GDM1 (cell line): ENCODE data around the gene PTRH2.
A peak's percentile ranks its signal among the peaks of the same experiment; 100 is the strongest.

Experiments
- DNase-seq: peaks from one replicate; lab custom pipeline; 2025; lab: John Stamatoyannopoulos, UW

Gene PTRH2

DNA sequence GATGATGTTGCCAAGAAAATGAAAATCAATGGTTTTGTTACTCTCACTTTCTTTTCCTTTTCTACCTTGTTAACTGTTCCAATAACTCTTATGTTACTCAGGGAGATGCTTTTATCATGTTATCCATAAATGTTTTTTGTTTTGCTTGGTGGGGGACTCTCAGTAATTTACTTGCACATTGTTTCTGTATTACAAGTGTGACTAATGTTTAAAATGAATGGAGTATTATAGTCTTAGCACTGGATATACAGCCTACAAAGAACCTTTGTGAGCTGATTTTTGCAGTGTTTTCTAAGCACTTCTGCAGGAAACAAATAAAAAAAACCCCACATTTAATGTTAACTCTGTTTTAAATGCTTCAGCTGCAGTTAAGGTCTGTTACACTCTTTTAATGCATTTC lies 12.3 kb upstream of the PTRH2 start:
- DNase-seq: no peak

DNA sequence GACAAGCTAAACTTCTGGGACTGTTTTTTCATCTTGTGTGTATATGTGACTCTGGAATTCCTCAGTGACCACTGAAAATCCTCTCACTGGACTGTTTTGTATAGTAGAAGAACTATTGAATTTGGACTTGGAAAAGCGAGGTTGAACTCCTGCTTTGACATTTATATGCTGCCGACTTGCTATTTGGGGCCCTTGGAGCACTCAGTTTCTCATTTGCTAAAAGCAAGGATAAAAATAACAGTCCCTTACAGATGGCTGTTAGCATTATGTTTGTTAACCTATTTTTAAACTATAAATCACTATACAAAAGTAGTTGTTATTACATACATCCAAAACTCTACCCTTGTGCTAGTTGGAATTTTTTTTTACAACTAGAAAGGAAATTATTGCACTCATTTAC lies 9.2 kb upstream of the PTRH2 start:
- no peak for DNase-seq

DNA sequence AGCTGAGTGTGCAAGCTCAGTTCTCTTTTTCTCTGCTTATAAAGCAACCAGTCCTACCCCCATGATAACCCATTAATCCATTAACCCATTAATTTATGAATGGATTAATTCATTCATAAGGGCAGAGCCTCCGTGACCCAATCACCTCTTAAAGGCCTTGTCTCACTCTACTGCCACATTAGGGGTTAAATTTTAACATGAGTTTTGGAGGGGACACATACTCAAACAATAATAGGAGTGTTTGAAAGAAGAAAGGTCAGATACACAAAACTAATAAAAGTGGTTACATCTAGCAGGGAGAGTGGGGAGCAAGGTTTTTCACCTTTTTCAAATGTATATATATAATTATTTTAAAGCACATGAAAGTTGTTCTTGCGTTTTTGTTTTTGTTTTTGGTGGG lies 7.0 kb upstream of the PTRH2 start:
- no peak for DNase-seq

DNA sequence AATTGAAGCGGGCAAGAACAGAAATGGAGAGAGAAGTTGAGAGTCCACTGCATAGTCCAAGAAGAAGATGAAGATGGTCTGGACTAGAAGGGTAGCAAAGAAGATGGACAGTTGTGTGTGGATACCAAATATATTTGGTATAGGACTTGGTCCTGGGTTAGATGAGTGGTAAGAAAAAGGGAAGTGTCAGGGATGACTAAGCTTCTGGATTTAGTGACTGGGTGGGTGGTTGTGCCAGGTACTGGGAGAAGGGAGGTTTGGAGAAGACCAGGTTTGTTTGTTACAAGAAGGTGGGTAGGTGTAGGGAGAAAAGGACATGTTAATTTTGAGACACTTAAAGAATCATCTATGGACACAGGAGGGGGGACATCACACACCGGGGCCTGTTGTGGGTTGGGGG lies 5.6 kb upstream of the PTRH2 start:
- DNase-seq: peak; percentile 8

DNA sequence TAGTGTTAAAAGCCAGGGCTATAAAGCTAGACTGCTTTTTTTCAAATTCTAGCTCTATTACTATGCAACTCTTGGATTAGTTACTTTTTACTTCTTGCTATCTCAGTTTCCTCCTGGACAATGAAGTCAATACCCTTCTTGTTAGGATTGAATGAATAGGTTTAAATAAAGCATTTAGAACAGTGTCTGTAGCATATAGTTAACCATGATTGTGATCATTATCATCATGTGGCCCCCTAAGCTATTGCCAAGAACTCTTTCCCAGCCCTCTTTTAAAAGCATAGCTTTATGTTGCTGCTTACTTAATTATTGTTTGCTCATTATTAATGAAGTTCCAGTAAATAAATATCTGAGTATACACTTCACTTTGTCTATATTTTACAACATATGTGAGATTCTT lies 4.7 kb upstream of the PTRH2 start:
- DNase-seq: no peak

DNA sequence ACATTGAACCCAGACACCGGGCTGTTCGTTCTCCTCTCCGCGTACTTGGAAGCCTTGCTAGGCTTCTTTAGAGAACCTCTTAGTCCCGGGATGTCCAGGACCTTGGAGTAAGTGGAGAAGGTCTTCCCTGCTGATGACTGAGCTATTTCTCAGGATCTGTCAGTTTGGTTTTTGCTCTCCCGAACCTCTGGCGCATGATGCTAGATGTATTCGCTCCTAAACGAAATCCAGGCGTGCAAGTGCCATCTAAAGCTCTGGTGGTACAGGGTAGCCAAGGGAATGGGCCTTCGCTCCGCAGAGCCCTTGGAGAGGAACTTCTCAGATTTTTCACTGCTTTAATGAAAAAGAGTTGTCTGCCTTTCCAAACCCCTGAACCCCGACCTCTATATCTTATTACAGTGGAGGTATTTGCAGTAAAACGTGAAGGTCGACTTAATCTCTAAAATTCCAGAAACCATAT lies 771 bp upstream of the PTRH2 start:
- DNase-seq: no peak

DNA sequence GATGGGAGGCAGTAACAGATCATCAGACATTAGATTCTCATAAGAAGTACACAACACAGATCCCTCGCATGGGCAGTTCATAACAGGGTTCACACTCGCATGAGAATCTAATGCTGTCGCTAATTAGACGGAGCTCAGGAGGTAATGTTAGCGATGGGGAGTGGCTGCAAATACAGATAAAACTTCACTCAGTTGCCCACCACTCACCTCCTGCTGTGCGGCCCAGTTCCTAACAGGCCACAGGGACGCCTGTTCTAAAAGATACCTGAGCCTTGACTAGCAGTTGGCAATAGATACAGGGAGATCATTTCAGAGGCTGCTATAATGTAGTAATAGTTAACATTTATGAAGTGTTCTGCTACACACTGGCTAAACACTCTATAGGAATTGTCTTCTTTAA lies 4.9 kb downstream of the PTRH2 start:
- no peak for DNase-seq

DNA sequence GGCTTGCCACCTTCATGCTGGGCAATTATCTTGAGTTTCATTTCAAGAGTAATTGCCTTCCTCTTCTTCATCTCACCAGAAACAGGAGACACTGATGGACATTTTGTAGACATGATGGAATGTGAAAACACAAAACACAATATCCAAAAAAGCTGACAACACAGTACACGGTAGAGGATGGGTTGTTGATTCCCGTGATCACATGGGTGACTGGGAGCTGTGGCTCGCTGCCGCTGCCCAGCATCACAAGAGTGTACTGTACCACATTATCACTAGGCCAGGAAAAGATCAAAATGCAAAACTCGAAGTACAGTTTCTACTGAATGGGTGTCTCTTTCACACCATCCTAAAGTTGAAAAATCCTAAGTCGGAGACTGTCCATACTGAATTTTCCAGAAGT lies 7.4 kb downstream of the PTRH2 start:
- DNase-seq: no peak

DNA sequence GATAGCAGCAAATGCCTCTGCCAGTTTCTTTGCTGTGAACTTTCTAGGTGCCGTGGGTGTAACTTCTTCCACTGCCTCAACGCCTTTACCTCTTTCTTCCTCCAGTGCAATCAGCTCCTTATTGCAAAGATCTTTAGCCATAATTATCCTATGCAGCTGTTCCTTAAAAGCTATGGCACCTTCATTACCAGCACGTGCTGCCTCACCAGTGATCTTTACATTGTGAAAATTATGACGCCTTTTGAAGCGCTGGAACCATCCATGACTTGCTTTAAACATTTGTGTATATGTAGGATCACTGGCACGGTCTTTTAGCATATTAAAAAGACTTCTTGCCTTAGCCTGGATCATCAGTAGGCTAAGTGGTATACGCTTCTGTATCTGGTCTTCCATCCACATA lies 8.0 kb downstream of the PTRH2 start:
- DNase-seq: no peak

DNA sequence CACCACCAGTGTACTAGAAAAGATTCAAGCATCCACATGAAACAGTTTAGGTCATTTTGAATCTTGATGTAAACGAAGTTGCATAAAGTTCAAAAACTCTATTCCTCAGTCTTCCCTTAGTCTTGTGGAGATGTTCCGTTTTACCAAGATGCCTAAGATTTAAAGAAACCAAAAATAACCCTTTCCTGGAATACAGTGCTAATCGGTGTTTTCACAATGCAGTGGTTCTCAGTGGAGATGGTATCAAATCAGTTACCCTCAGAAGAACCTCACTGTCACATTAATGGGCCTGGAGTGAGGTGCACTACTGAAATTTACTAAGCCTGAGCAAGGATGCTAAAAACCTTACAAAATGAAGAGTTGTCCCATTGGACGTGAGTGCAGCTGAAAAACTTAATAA lies 9.1 kb downstream of the PTRH2 start:
- DNase-seq: no peak

DNA sequence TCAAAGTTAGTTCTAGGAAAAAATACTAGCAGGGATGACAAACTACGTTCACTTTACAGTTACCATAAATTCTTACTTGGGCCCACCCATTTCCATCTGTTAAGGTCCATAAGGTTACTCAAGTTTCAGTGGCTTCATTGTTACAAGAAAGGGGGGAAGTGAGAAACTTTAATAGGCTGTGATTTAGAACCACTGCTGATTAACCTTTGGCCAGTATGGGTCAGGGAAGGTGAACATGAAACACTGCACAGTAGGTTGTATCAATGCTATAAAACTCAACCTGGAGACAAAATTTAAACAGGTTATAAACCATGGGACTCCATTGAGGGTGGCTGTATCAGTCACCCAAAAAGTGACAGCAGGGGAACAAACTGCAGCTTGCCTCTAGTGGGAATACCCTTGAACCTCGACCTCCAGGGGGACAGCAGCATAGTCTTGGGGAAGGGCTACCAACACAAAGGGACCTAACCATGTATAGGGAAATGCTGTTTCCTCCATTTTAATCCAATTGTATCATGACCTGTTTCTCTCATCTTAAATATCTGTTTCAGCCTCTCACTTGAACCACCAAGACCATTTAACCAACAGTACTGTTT lies 10.4 kb downstream of the PTRH2 start:
- no peak for DNase-seq

DNA sequence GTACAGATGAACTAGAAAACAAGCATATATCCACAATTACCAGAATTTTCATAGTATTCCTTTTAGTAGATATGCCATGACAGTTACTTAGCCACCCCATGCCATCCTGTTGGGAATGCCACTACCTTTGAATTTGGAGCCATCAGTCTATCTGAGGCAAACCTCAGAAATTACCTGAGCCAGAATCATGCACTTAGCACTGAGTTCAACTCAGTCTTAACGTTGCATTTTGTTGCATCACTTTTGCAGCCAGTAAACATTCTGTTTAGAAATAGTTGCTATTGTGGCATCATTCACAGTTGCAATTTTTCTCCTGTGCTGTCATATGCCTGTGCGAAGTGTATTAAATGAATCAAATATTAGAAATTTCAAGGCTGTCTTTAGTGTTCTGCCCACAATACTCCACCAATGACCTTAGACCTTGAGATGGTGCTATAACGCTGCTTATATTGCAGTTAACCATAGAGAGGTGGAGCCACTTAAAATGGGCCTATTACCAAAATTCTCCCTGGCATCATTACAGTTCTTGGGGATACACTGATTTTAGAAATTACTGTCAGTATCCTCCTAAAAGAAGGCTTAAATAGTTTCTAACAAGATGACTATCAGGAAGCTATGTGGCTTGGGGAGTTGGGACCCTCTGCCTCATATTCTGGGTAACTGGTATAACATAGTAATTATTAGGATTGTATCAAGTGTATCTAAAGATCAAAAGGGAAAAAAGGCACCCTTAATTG lies 11.1 kb downstream of the PTRH2 start:
- DNase-seq: no peak

DNA sequence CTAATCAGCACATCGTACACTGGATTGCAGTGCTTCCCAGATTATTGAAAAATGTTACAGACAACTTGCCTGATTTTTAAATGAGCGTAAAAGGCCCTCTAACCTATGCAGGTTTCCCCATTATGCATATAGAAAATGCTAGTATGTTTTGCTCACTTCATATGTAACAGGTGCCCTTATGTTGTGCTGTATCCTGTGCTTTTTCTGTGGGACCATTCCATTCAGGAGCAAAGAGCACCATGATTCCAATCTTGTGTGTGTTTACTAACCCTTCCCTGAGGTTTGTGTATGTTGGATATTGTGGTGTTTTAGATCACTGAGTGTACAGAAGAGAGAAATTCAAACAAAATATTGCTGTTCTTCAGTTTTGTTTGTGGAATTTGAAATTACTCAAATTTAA lies 12.9 kb downstream of the PTRH2 start:
- no peak for DNase-seq

DNA sequence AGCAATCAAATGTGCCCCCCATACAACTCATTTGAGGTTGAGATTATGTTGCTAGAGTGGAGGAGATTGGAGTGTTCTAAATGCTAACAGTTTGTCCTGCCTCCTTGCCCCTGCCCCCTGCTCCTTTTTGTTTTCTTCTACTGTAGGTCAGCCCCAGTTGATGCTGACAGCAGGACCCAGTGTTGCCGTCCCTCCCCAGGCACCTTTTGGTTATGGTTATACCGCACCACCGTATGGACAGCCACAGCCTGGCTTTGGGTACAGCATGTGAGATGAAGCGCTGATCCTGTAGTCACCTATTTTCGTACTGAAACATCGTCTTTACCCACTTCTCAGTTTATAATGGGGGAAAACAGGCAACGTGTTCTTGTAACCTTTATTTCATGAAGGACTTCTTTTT lies 13.6 kb downstream of the PTRH2 start:
- no peak for DNase-seq

DNA sequence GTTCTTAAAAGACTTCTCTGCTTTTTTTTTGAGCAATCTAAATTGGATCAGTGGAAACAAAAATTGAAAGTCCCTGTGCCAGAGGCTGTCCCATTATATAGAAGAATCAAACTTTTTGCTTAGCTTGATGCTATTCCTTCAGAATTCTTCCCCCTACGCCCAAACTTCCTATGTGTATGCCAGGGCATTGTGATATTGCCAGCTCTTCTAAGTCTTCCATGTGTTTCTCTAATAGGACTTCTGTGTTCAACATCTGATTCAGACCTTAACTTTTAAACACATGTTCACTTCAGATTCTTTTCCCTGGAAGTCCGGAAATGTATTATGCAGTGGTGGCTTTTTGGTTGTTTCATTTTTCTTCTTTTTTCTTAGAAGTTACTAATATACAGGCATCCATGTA lies 18.7 kb downstream of the PTRH2 start:
- DNase-seq: no peak

DNA sequence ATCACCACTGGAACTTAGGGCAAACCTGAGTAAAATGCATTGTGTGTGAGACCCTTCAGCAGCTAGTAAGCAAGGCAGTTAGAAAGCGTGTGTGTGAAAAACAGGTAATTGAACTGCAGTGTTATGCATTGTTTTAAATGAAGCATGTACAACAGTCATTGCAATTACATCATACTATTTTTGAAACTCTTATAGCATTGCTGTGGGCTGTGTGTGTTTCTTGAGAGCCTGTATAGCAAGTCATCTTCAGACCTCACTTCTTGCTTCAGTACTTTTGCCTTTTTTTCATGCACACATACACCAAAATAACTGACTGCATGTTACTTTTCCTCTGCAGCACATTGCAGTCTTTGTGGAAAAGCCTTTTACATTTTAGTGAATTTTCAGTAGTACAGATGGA lies 19.2 kb downstream of the PTRH2 start:
- no peak for DNase-seq

DNA sequence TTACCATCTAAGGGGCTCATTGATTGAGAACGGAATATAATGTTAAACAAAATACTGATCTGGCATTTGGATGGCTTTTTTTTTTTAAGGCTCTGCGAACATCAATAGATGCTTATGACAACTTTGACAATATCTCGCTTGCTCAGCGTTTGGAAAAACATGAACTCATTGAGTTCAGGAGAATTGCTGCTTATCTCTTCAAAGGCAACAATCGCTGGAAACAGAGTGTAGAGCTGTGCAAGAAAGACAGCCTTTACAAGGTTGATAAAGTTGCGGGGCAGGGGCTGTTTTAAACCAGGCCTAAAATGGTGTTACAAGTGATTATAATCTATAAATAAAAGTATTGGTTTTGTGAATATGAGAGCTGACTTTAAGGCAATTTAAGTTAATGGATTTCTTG lies 22.3 kb downstream of the PTRH2 start:
- DNase-seq: no peak

DNA sequence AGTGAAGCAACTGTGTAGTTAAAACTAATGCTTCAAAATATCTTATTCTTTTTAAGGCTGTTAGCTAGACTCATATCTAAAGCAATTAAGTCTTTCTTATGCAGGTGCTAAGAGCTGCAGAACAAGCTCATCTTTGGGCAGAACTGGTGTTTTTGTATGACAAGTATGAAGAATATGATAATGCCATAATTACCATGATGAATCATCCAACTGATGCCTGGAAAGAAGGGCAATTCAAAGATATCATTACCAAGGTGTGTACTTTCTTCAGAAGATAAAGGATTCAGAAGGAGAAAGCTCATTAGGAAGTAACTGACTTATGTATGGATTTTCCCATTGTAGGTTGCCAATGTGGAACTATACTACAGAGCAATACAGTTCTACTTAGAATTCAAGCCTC lies 23.9 kb downstream of the PTRH2 start:
- no peak for DNase-seq

DNA sequence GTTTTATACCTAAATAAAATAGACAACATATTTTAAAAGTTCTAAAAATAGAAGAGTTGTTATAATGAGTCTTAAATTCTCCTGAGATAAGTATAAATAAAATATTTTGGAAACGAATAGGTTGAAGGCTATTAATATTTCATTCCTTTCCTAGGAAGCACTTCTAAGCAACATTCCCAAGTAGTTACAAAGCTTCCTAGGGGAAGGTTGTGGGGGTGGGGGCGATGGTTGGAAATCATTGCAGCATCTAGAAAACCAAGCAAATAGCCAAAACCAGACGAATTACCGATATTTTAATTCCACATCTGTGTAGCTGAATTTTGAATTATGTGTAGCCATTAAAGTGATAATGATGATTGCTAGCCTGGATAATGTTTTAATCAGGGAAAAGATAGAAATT lies 26.9 kb downstream of the PTRH2 start:
- DNase-seq: no peak

DNA sequence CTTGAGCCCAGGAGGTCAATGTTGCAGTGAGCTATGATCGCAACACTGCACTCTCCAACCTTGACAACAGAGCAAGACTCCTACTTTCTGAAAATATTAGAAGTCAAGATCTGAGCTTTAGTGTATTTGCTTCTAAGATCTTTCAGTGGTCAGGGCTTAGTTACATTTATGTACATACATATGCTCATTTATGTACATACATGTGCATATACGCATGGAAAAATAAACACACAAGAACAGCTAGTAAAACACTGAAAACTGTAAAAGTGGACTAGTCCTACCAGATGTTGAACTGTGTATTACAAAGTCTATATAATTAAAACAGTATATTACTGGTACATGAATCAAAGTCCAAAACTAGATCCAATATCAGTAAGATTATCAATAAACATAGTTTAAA lies 28.3 kb downstream of the PTRH2 start:
- DNase-seq: no peak

DNA sequence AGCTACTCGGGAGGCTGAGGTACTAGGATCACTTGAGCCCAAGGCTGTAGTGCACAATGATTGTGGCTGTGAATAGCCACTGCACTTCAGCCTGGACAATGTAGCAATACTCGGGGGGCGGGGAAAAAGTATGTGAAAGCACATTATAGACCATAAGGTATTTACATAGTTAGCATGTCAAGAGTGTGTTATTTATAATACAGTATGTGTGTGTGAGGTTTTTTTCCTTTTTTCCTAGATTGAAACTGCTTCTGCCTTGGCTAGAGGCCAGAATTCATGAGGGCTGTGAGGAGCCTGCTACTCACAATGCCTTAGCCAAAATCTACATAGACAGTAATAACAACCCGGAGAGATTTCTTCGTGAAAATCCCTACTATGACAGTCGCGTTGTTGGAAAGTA lies 30.5 kb downstream of the PTRH2 start:
- DNase-seq: no peak

DNA sequence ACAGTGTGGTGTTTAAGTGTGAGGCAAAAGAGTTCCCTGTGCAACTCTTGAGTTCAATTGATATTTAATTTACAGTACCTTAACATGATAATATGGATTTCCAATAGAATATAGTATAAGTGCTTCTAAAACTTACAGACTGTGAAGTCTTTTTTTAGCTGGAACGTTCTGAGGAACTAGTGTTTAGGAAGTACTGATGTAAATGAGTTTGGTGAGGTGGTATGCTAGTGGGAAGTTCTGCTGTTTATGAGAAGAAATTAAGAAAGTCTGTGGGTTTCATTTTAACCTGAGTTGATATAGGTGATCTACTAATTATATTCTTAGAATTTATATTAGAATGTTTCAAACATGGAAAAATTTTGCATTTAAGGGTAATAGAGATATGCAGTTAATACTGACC lies 32.0 kb downstream of the PTRH2 start:
- DNase-seq: no peak

DNA sequence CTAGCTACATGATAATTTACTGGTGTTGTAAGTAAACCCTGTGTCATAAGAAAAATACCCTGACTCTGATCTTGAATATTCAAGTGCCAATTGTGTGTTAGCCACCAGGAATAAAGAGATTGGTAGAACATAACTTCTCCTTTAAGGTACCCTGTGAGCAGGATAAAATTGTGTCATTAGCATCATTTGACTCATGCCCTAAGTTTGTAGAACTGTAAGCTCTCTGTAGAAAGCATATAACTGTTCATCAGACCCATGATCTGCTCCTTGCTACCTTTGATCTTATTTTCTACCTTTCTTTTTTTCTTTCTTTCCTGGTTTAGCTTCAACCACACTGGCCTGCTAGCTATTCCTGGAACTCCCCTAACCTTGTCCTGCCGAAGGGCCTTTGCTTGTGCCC lies 35.8 kb downstream of the PTRH2 start:
- DNase-seq: no peak

DNA sequence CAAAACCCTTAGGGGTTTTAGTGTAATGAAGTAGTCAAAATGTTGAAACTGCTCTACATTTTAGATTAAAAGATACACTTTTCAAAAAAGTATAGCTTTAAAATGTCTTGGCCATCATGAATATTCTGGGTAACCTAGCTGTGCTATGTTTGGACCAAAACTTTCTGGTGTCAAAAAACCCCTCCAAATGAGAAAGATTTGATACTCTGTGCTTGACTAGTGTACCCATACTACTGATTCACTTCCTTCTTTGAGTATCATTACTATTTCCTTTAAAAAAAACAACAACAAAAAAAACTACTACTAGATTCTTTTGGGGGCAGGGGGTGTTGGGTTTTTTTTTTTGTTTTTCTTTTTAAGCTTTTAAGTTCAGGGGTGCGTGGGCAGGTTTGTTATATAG lies 37.3 kb downstream of the PTRH2 start:
- DNase-seq: no peak
